ENCODE data around the gene GALP.
"Not testable (repeated sequence)": the region's sequence is repeated elsewhere in the genome, so short reads cannot be mapped to it uniquely, and the experiment has no call there.

Gene GALP

GRCh38 chr19:56148955-56149655, 26.7 kb upstream of the GALP start:
- DNase-seq, result not testable (repeated sequence)

- DNase-seq, result no peak
Observed at GRCh38 chr19:56149656-56150038, 26.2 kb upstream of the GALP start.

GRCh38 chr19:56150358-56150757, 25.4 kb upstream of the GALP start:
- DNase-seq, result no peak

GRCh38 chr19:56152644-56153043, 23.2 kb upstream of the GALP start:
- no peak for DNase-seq

- DNase-seq, result no peak
Observed at GRCh38 chr19:56153507-56153906, 22.3 kb upstream of the GALP start.

GRCh38 chr19:56155124-56155687, 20.6 kb upstream of the GALP start:
- DNase-seq, result no peak

GRCh38 chr19:56156768-56157167, 19.0 kb upstream of the GALP start:
- no peak for DNase-seq

- no peak for DNase-seq
Observed at GRCh38 chr19:56158170-56158757, 17.5 kb upstream of the GALP start.

- no peak for DNase-seq
Observed at GRCh38 chr19:56159009-56159559, 16.7 kb upstream of the GALP start.

- DNase-seq, result no peak
Observed at GRCh38 chr19:56159622-56160271, 16.1 kb upstream of the GALP start.

GRCh38 chr19:56161534-56161933, 14.3 kb upstream of the GALP start:
- no peak for DNase-seq

GRCh38 chr19:56162258-56162657, 13.6 kb upstream of the GALP start:
- DNase-seq, result no peak

- no peak for DNase-seq
Observed at GRCh38 chr19:56163097-56163496, 12.7 kb upstream of the GALP start.

- DNase-seq, result no peak
Observed at GRCh38 chr19:56167064-56167578, 8.7 kb upstream of the GALP start.

- DNase-seq, result no peak
Observed at GRCh38 chr19:56170261-56170660, 5.5 kb upstream of the GALP start.

GRCh38 chr19:56174086-56174485, 1.7 kb upstream of the GALP start:
- no peak for DNase-seq

- DNase-seq, result no peak
Observed at GRCh38 chr19:56174550-56174949, 1.3 kb upstream of the GALP start.

GRCh38 chr19:56176310-56176709, 502 bp downstream of the GALP start:
- not testable (repeated sequence) for DNase-seq

GRCh38 chr19:56176881-56177280, 1.1 kb downstream of the GALP start:
- DNase-seq, result no peak

- no peak for DNase-seq
Observed at GRCh38 chr19:56177564-56178243, 1.9 kb downstream of the GALP start.

- no peak for DNase-seq
Observed at GRCh38 chr19:56189785-56190184, 14.0 kb downstream of the GALP start.

GRCh38 chr19:56191115-56191514, 15.3 kb downstream of the GALP start:
- no peak for DNase-seq

GRCh38 chr19:56191711-56192110, 15.9 kb downstream of the GALP start:
- no peak for DNase-seq

All from activated effector memory CD4-positive, alpha-beta T cell treated with anti-CD3 and anti-CD28 coated beads, Interleukin-2, amount 50 U/mL, for 16 hours (primary cell).